Omental fat pad (tissue), 4 donors: ENCODE data around the gene ADA. TPM values are rescaled to one million over a fixed set of nuclear protein-coding genes. Genes with fewer than 3 reads are reported as not detected.
"Not testable (repeated sequence)": the region's sequence is repeated elsewhere in the genome, so short reads cannot be mapped to it uniquely, and the experiment has no call there.

Experiments used
- ATAC-seq: fragments of 150-250 bp; one replicate; pipeline ENCODE4 v1.9.1; 2016; ENCODE audit warnings: mild to moderate bottlenecking, moderate library complexity; ENCODE audit not compliant: low FRiP score
- DNase-seq: peaks from one replicate; pipeline ENCODE4 v3.0.0-alpha.2; 2019; ENCODE audit warnings: low spot score
- total RNA-seq, 4 donors: library from RNA; depleted of rRNA; stranded (reverse); fragments of >200 nt; gene quantifications; one replicate each; pipeline ENCODE4 v1.1.0, GENCODE V29; 2016
- TF ChIP-seq, protein P1 (sequence below), 3 donors: fragments of 450-650 bp; IDR thresholded peaks; one replicate each; pipeline ENCODE4 v1.5.1; 2016 to 2017; ENCODE audit warnings: antibody characterized with exemption in 3 of 3, mild to moderate bottlenecking in 3 of 3, moderate library complexity in 2 of 3

The ADA gene
- total RNA-seq, 4 donors from 2014 or later: 11.5 to 62.6 (median 15.4) TPM

- TF ChIP-seq, protein P1, sequence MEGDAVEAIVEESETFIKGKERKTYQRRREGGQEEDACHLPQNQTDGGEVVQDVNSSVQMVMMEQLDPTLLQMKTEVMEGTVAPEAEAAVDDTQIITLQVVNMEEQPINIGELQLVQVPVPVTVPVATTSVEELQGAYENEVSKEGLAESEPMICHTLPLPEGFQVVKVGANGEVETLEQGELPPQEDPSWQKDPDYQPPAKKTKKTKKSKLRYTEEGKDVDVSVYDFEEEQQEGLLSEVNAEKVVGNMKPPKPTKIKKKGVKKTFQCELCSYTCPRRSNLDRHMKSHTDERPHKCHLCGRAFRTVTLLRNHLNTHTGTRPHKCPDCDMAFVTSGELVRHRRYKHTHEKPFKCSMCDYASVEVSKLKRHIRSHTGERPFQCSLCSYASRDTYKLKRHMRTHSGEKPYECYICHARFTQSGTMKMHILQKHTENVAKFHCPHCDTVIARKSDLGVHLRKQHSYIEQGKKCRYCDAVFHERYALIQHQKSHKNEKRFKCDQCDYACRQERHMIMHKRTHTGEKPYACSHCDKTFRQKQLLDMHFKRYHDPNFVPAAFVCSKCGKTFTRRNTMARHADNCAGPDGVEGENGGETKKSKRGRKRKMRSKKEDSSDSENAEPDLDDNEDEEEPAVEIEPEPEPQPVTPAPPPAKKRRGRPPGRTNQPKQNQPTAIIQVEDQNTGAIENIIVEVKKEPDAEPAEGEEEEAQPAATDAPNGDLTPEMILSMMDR (IDR thresholded peaks at IDR 0.05): no peak
- ATAC-seq: no peak
Measured at GRCh38 chr20:44658810-44659209, 7.3 kb upstream of the ADA start.

DNA sequence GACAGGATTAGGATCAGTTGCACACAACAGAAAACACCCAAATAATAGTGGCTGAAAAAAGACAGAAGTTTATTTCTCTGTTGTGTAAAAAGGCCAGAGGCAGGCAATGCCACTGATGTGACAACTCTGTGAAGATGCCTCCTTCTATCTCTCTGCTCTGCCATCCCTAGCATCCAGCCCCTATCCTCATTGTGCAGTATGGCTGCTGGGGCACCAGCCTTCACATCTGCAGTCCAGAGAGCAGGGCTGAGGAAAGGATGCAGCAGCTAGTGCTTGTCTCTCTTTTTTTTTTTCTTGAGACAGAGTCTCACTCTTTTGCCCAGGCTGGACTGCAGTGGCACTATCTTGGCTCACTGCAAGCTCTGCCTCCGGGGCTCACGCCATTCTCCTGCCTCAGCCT, 6.4 kb upstream of the ADA start:
- ATAC-seq: no peak
- TF ChIP-seq, protein P1 (IDR thresholded peaks at IDR 0.05): no peak
- DNase-seq: no peak

More at GRCh38 chr20:44658810-44659209, 7.3 kb upstream of the ADA start:
- DNase-seq: no peak

GRCh38 chr20:44656448-44656847, 4.9 kb upstream of the ADA start:
- TF ChIP-seq, protein P1 (IDR thresholded peaks at IDR 0.05): no peak
- ATAC-seq: no peak
- DNase-seq: no peak

DNA sequence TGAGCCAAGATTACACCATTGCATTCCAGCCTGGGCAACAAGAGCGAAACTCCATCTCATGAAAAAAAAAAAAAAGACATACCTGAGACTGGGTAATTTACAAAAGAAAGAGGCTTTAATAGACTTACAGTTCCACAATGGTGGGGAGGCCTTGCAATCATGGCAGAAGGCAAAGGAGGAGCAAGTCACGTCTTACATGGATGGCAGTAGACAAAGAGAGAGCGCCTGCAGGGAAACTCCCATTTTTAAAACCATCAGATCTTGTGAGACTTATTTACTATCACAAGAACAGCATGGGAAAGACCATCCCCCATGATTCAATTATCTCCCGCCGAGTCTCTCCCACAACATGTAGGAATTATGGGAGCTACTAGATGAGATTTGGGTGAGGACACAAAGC, 2.7 kb upstream of the ADA start:
- ATAC-seq, DNase-seq: not testable (repeated sequence)

GRCh38 chr20:44653546-44653945, 2.0 kb upstream of the ADA start:
- no peak for DNase-seq
- TF ChIP-seq, protein P1 (IDR thresholded peaks at IDR 0.05): no peak
- no peak for ATAC-seq

DNA sequence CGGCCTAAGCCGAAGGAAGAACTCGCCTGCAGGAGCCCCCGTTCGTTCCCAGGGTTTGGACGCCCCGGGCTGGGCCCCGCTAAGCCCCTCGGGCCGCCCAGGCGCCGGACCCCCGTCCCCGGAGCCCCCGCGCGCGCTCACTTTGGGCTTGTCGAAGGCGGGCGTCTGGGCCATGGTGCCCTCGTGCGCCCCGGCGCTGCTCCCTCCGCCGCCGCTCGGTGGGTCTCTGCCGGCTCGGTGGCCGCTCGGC, 140 bp downstream of the ADA start:
- TF ChIP-seq, protein P1 (IDR thresholded peaks at IDR 0.05): no peak
- ATAC-seq: no peak
- DNase-seq: no peak

GRCh38 chr20:44650771-44651433, 597 bp downstream of the ADA start:
- DNase-seq (no peak), ATAC-seq (no peak)
- TF ChIP-seq, protein P1 (IDR thresholded peaks at IDR 0.05): no peak

GRCh38 chr20:44649976-44650375, 1.5 kb downstream of the ADA start:
- TF ChIP-seq, protein P1 (IDR thresholded peaks at IDR 0.05): no peak
- no peak for ATAC-seq
- no peak for DNase-seq
